NCI-H1694 (cell line): ENCODE measurements around the gene ANO6.

Source experiments
- DNase-seq: peaks from one replicate; lab custom pipeline; 2025; lab: John Stamatoyannopoulos, UW

ANO6 gene

GRCh38 chr12:45212064-45212463, 3.8 kb upstream of the ANO6 start:
- DNase-seq = no peak

DNA sequence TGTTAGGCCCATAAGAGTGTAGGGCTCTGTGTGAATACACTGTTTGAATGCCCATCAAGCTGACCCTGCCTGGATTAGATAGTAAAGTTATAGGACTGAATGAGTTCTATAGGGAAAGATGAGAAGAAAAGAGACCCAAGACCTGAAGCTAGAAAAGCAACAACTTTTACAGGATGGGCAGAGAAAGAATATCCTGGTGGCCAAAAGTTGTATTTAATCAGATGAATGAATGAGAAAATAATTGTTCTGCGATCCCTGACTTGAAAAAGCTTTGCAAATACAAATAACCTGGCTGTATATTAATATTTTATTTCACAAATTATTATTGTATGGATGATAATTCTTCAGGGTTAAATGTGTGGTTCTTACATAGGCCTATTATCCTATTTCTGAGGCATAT, 2.8 kb upstream of the ANO6 start:
- no peak for DNase-seq

- no peak for DNase-seq
Measured at GRCh38 chr12:45214071-45214470, 1.8 kb upstream of the ANO6 start.

- no peak for DNase-seq
Measured at GRCh38 chr12:45214749-45215418, 1.0 kb upstream of the ANO6 start.

GRCh38 chr12:45216230-45216982, 511 bp downstream of the ANO6 start:
- no peak for DNase-seq

DNA sequence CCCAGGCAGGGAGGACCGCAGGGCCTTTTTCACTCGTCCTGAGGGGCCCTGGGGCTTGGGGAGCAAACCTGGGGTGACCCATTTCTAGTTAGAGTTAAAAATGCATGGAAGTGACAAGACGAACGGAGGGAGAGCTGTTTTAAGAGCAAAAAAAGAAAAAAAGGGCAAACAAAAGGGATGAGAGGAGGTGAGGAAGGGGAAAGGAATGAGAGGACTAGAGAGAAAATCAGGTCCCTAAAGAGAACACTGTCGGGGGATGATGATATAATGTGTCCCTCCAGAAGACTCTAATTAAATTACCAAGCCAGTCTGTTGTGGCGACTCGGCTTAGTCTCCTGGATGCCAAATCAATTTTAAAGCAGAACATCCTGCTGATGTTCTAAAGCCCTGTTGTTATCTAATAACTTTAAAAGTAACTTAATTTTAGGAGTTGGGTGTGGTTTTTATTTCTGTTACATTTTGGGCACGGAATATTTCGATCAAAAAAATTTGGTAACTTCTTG, 1.1 kb downstream of the ANO6 start:
- no peak for DNase-seq

GRCh38 chr12:45217846-45218245, 2.0 kb downstream of the ANO6 start:
- DNase-seq = no peak

DNA sequence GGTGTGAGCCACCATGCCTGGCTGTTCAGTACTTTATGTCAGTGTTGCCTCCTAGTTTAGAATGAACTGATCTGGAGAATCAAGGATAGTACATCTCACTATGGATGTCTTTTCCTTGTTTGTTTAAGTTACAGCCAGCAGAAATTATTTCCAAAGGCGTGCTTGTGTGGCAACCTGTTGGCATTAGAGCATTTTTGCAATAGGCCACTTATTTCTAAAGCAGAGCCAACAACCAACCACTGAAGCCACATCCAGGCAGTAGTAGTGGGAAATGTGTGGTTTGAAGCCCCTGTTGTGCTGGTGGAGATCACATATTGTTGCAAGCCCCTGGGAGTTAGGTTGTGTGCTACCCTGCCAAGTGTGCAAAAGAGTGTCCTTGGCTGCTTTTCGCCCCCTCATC, 3.7 kb downstream of the ANO6 start:
- DNase-seq = no peak

- no peak for DNase-seq
Measured at GRCh38 chr12:45220363-45220931, 4.6 kb downstream of the ANO6 start.

- no peak for DNase-seq
Measured at GRCh38 chr12:45220969-45221368, 5.1 kb downstream of the ANO6 start.

DNA sequence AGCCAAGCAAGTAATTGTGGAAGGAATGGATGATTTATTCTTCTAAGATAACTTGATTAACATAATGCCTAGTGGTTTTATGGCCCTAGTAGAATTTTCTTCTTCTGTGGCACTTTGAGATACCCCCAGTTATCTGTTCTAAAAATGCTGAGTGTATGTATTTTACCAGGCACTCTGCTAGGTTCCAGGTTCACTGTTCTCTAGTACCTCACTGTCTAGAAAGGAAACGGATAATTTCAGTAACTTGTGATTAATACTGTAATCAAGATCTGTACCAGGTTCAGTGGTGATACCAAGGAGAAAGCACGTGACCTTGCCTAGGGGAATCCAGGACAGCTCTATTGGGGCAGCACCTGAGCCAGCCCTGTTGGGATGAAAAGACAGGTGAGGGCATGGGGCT, 8.0 kb downstream of the ANO6 start:
- DNase-seq = no peak

DNA sequence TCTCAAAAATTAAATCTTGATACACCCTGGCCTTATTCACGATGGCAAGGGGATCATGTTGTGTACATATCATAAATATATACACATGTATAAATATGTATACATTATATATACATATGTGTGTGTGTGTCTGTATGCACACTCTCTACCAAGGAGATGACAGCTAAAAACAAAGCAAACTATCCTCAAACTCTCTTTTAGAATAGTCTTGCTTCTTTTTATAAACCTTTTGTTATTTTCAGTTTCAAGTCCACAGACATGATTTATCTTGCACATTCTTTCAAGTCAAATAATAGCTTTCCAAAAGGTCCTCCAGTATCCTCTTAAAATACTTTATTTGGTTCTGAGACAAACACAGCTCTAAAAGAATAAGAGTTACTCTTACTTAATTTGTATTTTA, 8.4 kb downstream of the ANO6 start:
- no peak for DNase-seq

DNA sequence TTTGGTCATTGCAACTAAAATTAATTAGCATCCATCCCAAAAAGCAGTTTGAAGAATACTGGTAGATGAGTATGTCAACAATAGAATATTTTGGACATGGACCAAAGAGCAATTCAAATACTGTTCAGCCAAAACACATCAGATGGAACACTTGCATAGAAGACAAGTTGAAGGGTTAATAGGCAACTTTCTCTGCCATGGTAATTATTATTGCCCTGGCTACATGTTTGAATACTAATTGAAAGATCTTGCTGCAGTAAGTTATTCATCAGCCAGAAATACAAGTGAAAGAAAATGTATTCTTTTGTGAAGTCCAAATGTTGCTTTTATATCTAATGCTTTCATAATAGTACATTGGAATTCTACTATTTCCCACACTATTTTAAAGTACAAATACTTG, 10.1 kb downstream of the ANO6 start:
- DNase-seq = no peak

DNA sequence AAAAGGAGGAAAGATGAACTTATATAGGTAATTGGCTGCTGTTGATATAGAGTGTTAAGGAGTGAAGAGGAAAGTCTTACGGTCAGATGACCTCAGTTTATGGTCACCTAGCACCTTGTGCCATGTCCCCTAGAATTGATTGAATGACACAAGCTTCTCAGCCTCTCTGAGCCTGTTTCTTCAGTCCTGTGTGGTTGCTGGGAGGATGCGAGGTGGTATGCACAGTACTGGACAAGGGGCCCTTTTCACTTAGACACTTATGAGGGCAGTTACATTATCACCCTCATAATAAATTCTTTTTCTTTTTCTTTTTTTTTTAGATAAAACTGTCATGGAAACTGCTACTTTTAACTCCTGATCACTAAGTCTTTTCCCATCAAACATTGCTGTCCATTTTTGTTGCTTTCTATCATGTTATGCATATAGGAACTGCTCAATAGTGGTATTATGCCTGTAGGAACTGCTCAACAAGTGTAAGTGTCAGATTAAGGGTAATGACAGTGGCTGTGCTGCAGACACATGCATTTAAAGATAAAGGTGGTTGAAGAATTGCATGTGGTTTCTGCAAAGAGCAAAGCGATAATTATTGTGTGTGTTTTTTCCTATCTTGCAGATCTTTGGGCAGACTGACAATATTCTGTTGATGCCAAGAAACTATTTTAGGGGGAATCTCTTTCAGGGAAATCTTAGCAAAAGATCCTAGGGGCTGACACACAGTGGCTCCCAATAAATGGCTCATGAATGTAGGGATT, 11.6 kb downstream of the ANO6 start:
- no peak for DNase-seq

- DNase-seq = no peak
Measured at GRCh38 chr12:45231515-45232145, 15.7 kb downstream of the ANO6 start.

- DNase-seq = no peak
Measured at GRCh38 chr12:45232146-45232755, 16.4 kb downstream of the ANO6 start.

DNA sequence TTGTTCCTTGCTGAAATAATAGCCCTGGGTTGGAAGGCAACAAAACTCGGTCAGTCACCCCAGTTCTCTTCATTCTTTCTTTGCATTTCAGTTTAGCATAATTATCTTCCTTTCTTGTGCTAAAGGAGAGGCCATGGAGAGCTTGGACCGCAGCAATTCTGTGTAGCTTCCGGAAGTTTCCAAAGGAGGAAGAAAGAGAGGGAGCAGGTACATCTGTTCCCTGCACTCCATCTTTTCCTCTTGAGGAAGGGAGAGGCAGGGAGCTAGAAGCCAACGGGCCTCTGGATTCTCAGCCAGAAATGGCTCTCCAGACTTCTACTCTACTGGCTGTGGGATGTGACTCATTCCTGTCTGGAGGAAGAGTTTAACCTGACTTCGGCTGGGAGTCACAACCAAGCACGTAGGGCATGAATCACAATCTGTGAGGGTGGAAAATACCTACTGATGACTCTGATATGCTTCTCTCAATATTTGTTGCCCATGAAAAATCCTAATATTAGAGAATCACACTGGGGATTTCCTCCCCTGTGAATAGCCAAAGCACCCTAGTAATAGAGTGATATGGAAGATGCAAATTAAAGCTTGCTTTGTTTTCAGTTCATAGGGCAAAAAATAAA, 17.0 kb downstream of the ANO6 start:
- no peak for DNase-seq

DNA sequence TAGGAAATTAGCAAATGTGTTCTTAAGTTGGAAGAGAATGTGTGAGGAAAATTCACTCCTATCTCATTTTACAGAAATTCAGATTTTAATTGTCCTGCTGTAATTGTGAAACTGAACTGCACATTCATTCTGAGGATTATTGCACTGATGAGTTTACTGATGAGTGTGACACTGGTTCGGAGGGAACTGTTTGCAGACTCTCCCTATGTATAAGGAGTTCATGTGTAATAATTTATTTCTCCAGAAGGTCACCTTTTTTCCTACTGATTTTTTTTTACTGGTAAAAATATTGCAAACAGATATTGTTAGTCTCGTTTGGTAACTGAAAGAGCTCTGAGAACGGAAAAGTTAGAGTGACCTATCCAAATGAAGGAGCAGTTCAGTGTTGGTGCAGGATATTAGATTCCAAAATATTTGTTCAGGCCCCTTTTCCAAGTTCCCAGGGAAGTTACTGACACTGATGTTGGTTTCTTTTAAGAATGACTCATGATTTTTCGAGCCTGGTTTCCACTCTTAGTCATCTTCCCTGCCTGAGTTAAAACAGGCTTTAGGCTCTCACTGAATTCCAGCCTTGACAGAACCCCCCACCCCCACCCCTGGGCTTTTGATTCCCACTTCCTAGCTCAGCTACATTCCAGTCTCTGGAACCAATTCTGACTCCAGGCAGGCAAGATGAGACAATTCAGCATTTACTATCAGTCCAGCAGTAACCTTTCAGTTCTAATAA, 18.4 kb downstream of the ANO6 start:
- DNase-seq = no peak

- no peak for DNase-seq
Measured at GRCh38 chr12:45235087-45236025, 19.5 kb downstream of the ANO6 start.
